ENCODE measurements around the gene ZNF644.
"Not testable (repeated sequence)": the region's sequence is repeated elsewhere in the genome, so short reads cannot be mapped to it uniquely, and the experiment has no call there.

The ZNF644 gene

GRCh38 chr1:90924982-90925381, 96.9 kb downstream of the ZNF644 start:
- Histone ChIP-seq H3K4me1 (peaks cover 32% of the 10 kb centered on the region), H3K9me3 (no peaks in the 10 kb centered on the region), H3K4me3 (no peak overlapping the region), H3K36me3 (replicated peaks) (no peaks in the 10 kb centered on the region), H3K27me3 (ENCODE audit: low read depth) (no peaks in the 10 kb centered on the region)
- in situ Hi-C loops (cut with MboI; ENCODE audit: low sequenced_read_pairs), result no loop called here
- no peak for DNase-seq (ENCODE audit: low spot score in 2 of 2)

- H3K27me3 ChIP-seq (ENCODE audit: low read depth), result no peaks in the 10 kb centered on the region
- no peaks in the 10 kb centered on the region for H3K36me3 ChIP-seq (replicated peaks)
- H3K4me1 ChIP-seq, result peaks cover 28% of the 10 kb centered on the region
- in situ Hi-C loops (cut with MboI; ENCODE audit: low sequenced_read_pairs), result no loop called here
- no peak for DNase-seq (ENCODE audit: low spot score in 2 of 2)
- H3K4me3 ChIP-seq, result no peak overlapping the region
- no peaks in the 10 kb centered on the region for H3K9me3 ChIP-seq
These were observed 98.8 kb downstream of the ZNF644 start for GRCh38 chr1:90922996-90923395.

GRCh38 chr1:90922202-90922601, 99.6 kb downstream of the ZNF644 start:
- in situ Hi-C loops (cut with MboI; ENCODE audit: low sequenced_read_pairs), result no loop called here

GRCh38 chr1:90919900-90920299, 101.9 kb downstream of the ZNF644 start:
- Histone ChIP-seq H3K27me3 (ENCODE audit: low read depth) (no peaks in the 10 kb centered on the region), H3K36me3 (replicated peaks) (peaks cover 4% of the 10 kb centered on the region; the same call in 1 of the 2 replicates), H3K4me1 (peaks cover 11% of the 10 kb centered on the region), H3K4me3 (no peak overlapping the region), H3K9me3 (no peaks in the 10 kb centered on the region)
- DNase-seq (ENCODE audit: low spot score in 2 of 2), result no peak
- in situ Hi-C loops (cut with MboI; ENCODE audit: low sequenced_read_pairs), result no loop called here

More at GRCh38 chr1:90922202-90922601, 99.6 kb downstream of the ZNF644 start:
- Histone ChIP-seq H3K27me3 (ENCODE audit: low read depth) (no peaks in the 10 kb centered on the region), H3K36me3 (replicated peaks) (no peaks in the 10 kb centered on the region), H3K4me1 (peaks cover 23% of the 10 kb centered on the region), H3K9me3 (no peaks in the 10 kb centered on the region), H3K4me3 (no peak overlapping the region)
- no peak for DNase-seq (ENCODE audit: low spot score in 2 of 2)

GRCh38 chr1:90919190-90919719, 102.6 kb downstream of the ZNF644 start:
- peaks cover 11% of the 10 kb centered on the region for H3K4me1 ChIP-seq
- DNase-seq (ENCODE audit: low spot score in 2 of 2), result no peak
- no peaks in the 10 kb centered on the region for H3K9me3 ChIP-seq
- no peak overlapping the region for H3K4me3 ChIP-seq
- in situ Hi-C loops (cut with MboI; ENCODE audit: low sequenced_read_pairs), result no loop called here
- no peaks in the 10 kb centered on the region for H3K27me3 ChIP-seq (ENCODE audit: low read depth)
- H3K36me3 ChIP-seq (replicated peaks), result peaks cover 4% of the 10 kb centered on the region; the same call in 1 of the 2 replicates

GRCh38 chr1:90911353-90911752, 110.5 kb downstream of the ZNF644 start:
- H3K27me3 ChIP-seq (ENCODE audit: low read depth), result no peaks in the 10 kb centered on the region
- H3K4me3 ChIP-seq, result no peak overlapping the region
- H3K4me1 ChIP-seq, result no peaks in the 10 kb centered on the region
- in situ Hi-C loops (cut with MboI; ENCODE audit: low sequenced_read_pairs), result no loop called here
- H3K9me3 ChIP-seq, result no peaks in the 10 kb centered on the region
- peaks cover 2% of the 10 kb centered on the region; the same call in 1 of the 2 replicates for H3K36me3 ChIP-seq (replicated peaks)
- no peak for DNase-seq (ENCODE audit: low spot score in 2 of 2)

GRCh38 chr1:90902672-90903071, 119.2 kb downstream of the ZNF644 start:
- H3K4me1 ChIP-seq, result no peaks in the 10 kb centered on the region
- no peak for DNase-seq (ENCODE audit: low spot score in 2 of 2)
- H3K36me3 ChIP-seq (replicated peaks), result no peaks in the 10 kb centered on the region
- H3K9me3 ChIP-seq, result no peaks in the 10 kb centered on the region
- H3K27me3 ChIP-seq (ENCODE audit: low read depth), result no peaks in the 10 kb centered on the region
- H3K4me3 ChIP-seq, result no peak overlapping the region
- in situ Hi-C loops (cut with MboI; ENCODE audit: low sequenced_read_pairs), result no loop called here

- in situ Hi-C loops (cut with MboI; ENCODE audit: low sequenced_read_pairs), result no loop called here
- no peak for DNase-seq (ENCODE audit: low spot score in 2 of 2)
- Histone ChIP-seq H3K27me3 (ENCODE audit: low read depth) (no peaks in the 10 kb centered on the region), H3K4me3 (no peak overlapping the region), H3K4me1 (no peaks in the 10 kb centered on the region), H3K36me3 (replicated peaks) (no peaks in the 10 kb centered on the region), H3K9me3 (no peaks in the 10 kb centered on the region)
These were observed 122.6 kb downstream of the ZNF644 start for GRCh38 chr1:90899263-90899662.

- in situ Hi-C loops (cut with MboI; ENCODE audit: low sequenced_read_pairs); H3K4me3 ChIP-seq; H3K36me3 ChIP-seq (replicated peaks); H3K9me3 ChIP-seq; H3K4me1 ChIP-seq; H3K27me3 ChIP-seq (ENCODE audit: low read depth); DNase-seq (ENCODE audit: low spot score in 2 of 2): not testable (repeated sequence)
These were observed 128.2 kb downstream of the ZNF644 start for GRCh38 chr1:90893679-90894078.

GRCh38 chr1:90892884-90893283, 129.0 kb downstream of the ZNF644 start:
- H3K9me3 ChIP-seq; in situ Hi-C loops (cut with MboI; ENCODE audit: low sequenced_read_pairs); DNase-seq (ENCODE audit: low spot score in 2 of 2); H3K4me3 ChIP-seq; H3K4me1 ChIP-seq; H3K27me3 ChIP-seq (ENCODE audit: low read depth); H3K36me3 ChIP-seq (replicated peaks): not testable (repeated sequence)

- H3K36me3 ChIP-seq (replicated peaks); in situ Hi-C loops (cut with MboI; ENCODE audit: low sequenced_read_pairs); H3K4me1 ChIP-seq; DNase-seq (ENCODE audit: low spot score in 2 of 2); H3K9me3 ChIP-seq; H3K4me3 ChIP-seq; H3K27me3 ChIP-seq (ENCODE audit: low read depth): not testable (repeated sequence)
These were observed 129.6 kb downstream of the ZNF644 start for GRCh38 chr1:90892196-90892595.

GRCh38 chr1:90891756-90892155, 130.1 kb downstream of the ZNF644 start:
- in situ Hi-C loops (cut with MboI; ENCODE audit: low sequenced_read_pairs); H3K9me3 ChIP-seq; H3K4me3 ChIP-seq; H3K27me3 ChIP-seq (ENCODE audit: low read depth); DNase-seq (ENCODE audit: low spot score in 2 of 2); H3K4me1 ChIP-seq; H3K36me3 ChIP-seq (replicated peaks): not testable (repeated sequence)

- Histone ChIP-seq H3K4me1 (no peaks in the 10 kb centered on the region), H3K27me3 (ENCODE audit: low read depth) (no peaks in the 10 kb centered on the region), H3K9me3 (0 out of 2 replicates have a peak, but pooled peaks cover 3% of the 10 kb centered on the region), H3K4me3 (no peak overlapping the region), H3K36me3 (replicated peaks) (no peaks in the 10 kb centered on the region)
- no peak for DNase-seq (ENCODE audit: low spot score in 2 of 2)
- in situ Hi-C loops (cut with MboI; ENCODE audit: low sequenced_read_pairs), result no loop called here
These were observed 139.6 kb downstream of the ZNF644 start for GRCh38 chr1:90882221-90882620.

GRCh38 chr1:90881034-90881433, 140.8 kb downstream of the ZNF644 start:
- no peaks in the 10 kb centered on the region for H3K27me3 ChIP-seq (ENCODE audit: low read depth)
- no peak for DNase-seq (ENCODE audit: low spot score in 2 of 2)
- H3K4me3 ChIP-seq, result no peak overlapping the region
- no peaks in the 10 kb centered on the region for H3K4me1 ChIP-seq
- H3K9me3 ChIP-seq, result 0 out of 2 replicates have a peak, but pooled peaks cover 3% of the 10 kb centered on the region
- in situ Hi-C loops (cut with MboI; ENCODE audit: low sequenced_read_pairs), result no loop called here
- H3K36me3 ChIP-seq (replicated peaks), result no peaks in the 10 kb centered on the region

- Histone ChIP-seq H3K36me3 (replicated peaks) (no peaks in the 10 kb centered on the region), H3K4me3 (no peak overlapping the region), H3K4me1 (no peaks in the 10 kb centered on the region), H3K9me3 (0 out of 2 replicates have a peak, but pooled peaks cover 3% of the 10 kb centered on the region), H3K27me3 (ENCODE audit: low read depth) (no peaks in the 10 kb centered on the region)
- DNase-seq (ENCODE audit: low spot score in 2 of 2), result no peak
- in situ Hi-C loops (cut with MboI; ENCODE audit: low sequenced_read_pairs), result no loop called here
These were observed 142.6 kb downstream of the ZNF644 start for GRCh38 chr1:90879281-90879680.
